ENCODE results near the gene CYBC1. TPM values are rescaled to one million over a fixed set of nuclear protein-coding genes. Genes with fewer than 3 reads are reported as not detected.

Gene CYBC1
- total RNA-seq, 1 experiment from 2014 or later = 174 TPM

GRCh38 chr17:82415336-82415735 is 35.2 kb downstream of the CYBC1 start:
- BruUV-seq (replicated peaks) = TSS peak; percentile 59
- no peak for TF ChIP-seq TCF7L2 (IDR thresholded peaks at IDR 0.05; ENCODE audit: low read depth, low read length)
- no peak for TF ChIP-seq SIN3A (IDR thresholded peaks at IDR 0.05; ENCODE audit: borderline replicate concordance, insufficient read depth, low read depth, low read length)
- TF ChIP-seq CTCF (IDR thresholded peaks at IDR 0.05) = no peak
- no peak; a peak in 1 of 4 replicates for TF ChIP-seq REST (IDR thresholded peaks at IDR 0.05; ENCODE audit: insufficient read depth in 1 of 2, low read depth in 2 of 2, low read length in 1 of 2)
- TF ChIP-seq POLR2AphosphoS5 (IDR thresholded peaks at IDR 0.05; ENCODE audit: low read depth, low read length) = no peak
- in situ Hi-C loops (cut with HindIII; ENCODE audit: low pct_unique_long_range_greater_than_20kb, low sequenced_read_pairs) (loop anchor here (5.0 kb wide), 1 partner anchor 68 kb away; no protein-coding TSS in a partner anchor), intact Hi-C loops (cut with micrococcal nuclease; ENCODE audit: unreplicated experiment) (no loop called here)
- Histone ChIP-seq H3K27ac (ENCODE audit: low read length) (no peak overlapping the region), H3K9me3 (ENCODE audit: control insufficient read depth, insufficient read depth, low read depth, low read length) (no peaks in the 10 kb centered on the region), H3K4me1 (ENCODE audit: control insufficient read depth, insufficient read depth, low read length) (peaks cover 18% of the 10 kb centered on the region), H3K27me3 (ENCODE audit: control insufficient read depth, insufficient read depth, low read length) (no peaks in the 10 kb centered on the region), H3K36me3 (ENCODE audit: control insufficient read depth, insufficient read depth, low read length) (peaks cover 3% of the 10 kb centered on the region; the same call in 1 of the 2 replicates), H3K4me3 (ENCODE audit: low read depth in 2 of 2, low read length in 2 of 2) (no peak overlapping the region)
- DNase-seq (ENCODE audit: low read depth, low spot score) (no peak), ATAC-seq (no peak)
- POLR2A ChIA-PET = no interaction called here
- CTCF ChIA-PET = interaction anchor here (0.7 kb wide), 1 partner anchor 115 kb away, joined by 5 read pairs; no protein-coding TSS in a partner anchor

- H3K4me3 ChIP-seq (ENCODE audit: low read depth in 2 of 2, low read length in 2 of 2) = no peak overlapping the region
- DNase-seq (ENCODE audit: low read depth, low spot score) = no peak
- no peak overlapping the region for H3K27ac ChIP-seq (ENCODE audit: low read length)
- in situ Hi-C loops (cut with HindIII; ENCODE audit: low pct_unique_long_range_greater_than_20kb, low sequenced_read_pairs) = loop anchor here (5.0 kb wide), 1 partner anchor 67 kb away; no protein-coding TSS in a partner anchor
- CTCF ChIA-PET = interaction anchor here (0.7 kb wide), 1 partner anchor 114 kb away, joined by 5 read pairs; no protein-coding TSS in a partner anchor
- H3K9me3 ChIP-seq (ENCODE audit: control insufficient read depth, insufficient read depth, low read depth, low read length) = no peaks in the 10 kb centered on the region
- BruUV-seq (replicated peaks) = no TSS peak
- TF ChIP-seq CTCF (IDR thresholded peaks at IDR 0.05) (no peak; the same call in none of the 2 replicates), REST (IDR thresholded peaks at IDR 0.05; ENCODE audit: insufficient read depth in 1 of 2, low read depth in 2 of 2, low read length in 1 of 2) (peak; percentile 98 to 100)
- H3K27me3 ChIP-seq (ENCODE audit: control insufficient read depth, insufficient read depth, low read length) = no peaks in the 10 kb centered on the region
- POLR2A ChIA-PET = no interaction called here
- peak; percentile 74 for ATAC-seq
- peaks cover 3% of the 10 kb centered on the region; the same call in 1 of the 2 replicates for H3K36me3 ChIP-seq (ENCODE audit: control insufficient read depth, insufficient read depth, low read length)
- intact Hi-C loops (cut with micrococcal nuclease; ENCODE audit: unreplicated experiment) = no loop called here
- H3K4me1 ChIP-seq (ENCODE audit: control insufficient read depth, insufficient read depth, low read length) = peaks cover 17% of the 10 kb centered on the region
Measured at GRCh38 chr17:82414548-82415281, 35.8 kb downstream of the CYBC1 start.

All from Panc1 (cell line).